ENCODE data around the gene SEC31B.

Gene SEC31B

DNA sequence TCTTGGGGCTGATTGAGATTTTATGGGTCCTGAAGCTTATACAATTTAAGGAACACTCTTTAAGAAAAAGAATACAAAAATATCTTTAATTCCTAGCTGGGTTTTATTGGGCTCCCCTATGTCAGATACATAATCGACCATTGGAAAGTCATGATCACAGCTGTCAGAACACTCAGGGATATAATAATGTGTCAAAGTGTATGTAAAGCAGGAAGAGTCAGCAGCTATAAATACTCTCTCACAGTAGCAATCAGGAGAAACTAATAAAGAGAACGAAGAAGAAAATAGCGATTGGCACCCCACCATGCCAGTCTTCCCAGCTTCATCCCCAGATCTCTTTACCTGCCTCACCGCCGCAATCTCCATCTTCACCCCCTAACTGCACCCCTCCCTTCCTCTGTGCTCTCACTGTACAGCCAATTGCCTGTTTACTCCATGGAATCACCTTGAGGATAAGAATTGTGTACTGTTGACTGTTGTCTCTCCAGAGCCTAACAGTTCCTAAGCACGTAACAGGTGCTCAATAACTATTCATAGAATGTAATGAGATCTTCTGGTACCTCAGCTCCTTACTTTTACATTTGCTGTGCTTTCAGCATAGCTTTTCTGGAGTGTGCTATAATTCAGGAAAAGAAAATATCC lies 80.9 kb downstream of the SEC31B start:
- no peak for DNase-seq
- no peaks in the 10 kb centered on the region for H3K36me3 ChIP-seq (replicated peaks)
- H3K4me3 ChIP-seq (ENCODE audit: low read depth, low read length): no peak overlapping the region
- no peak overlapping the region for H3K27ac ChIP-seq
- no peaks in the 10 kb centered on the region for H3K27me3 ChIP-seq (replicated peaks)
- in situ Hi-C loops (cut with HindIII; ENCODE audit: low pct_ligation_motif_present, low sequenced_read_pairs): loop anchor here (25.0 kb wide), 1 partner anchor 101 kb away; the partner anchor contains the start of genes PKD2L1 and SCD
- TF ChIP-seq CTCF (IDR thresholded peaks at IDR 0.05; ENCODE audit: low read depth, low read length, missing control alignments): no peak
